ENCODE measurements around the gene VPS11.

- TF ChIP-seq CTCF (IDR thresholded peaks at IDR 0.05 in 4 of 5, conservative IDR thresholded peaks at IDR 0.05 in 1 of 5) = no peak
- TF ChIP-seq POLR2A (IDR thresholded peaks at IDR 0.05) = no peak
Observed at GRCh38 chr11:119029069-119029339, 38.6 kb upstream of the VPS11 start.
